Measurements from ENCODE around the gene SLC12A9. TPM values are rescaled to one million over a fixed set of nuclear protein-coding genes. Genes with fewer than 3 reads are reported as not detected.

Gene SLC12A9
- total RNA-seq, 1 experiment from 2014 or later = 23.8 TPM

GRCh38 chr7:100832281-100832633, 20.3 kb upstream of the SLC12A9 start:
- no peaks in the 10 kb centered on the region for H3K36me3 ChIP-seq (ENCODE audit: insufficient read depth, low read length, poor library complexity, severe bottlenecking)
- no peak for DNase-seq (ENCODE audit: low spot score)
- H3K4me3 ChIP-seq (ENCODE audit: low read depth, low read length, poor library complexity, severe bottlenecking) = no peak overlapping the region
- no TSS peak for BruUV-seq (replicated peaks)
- ChIA-PET CTCF (no interaction called here), POLR2A (ENCODE audit: low non-redundant PET) (interaction anchor here (0.6 kb wide), 1 partner anchor 19 kb away, joined by 3 read pairs; no protein-coding TSS in a partner anchor)
- intact Hi-C loops (cut with micrococcal nuclease; ENCODE audit: unreplicated experiment) = no loop called here
- no peak overlapping the region for H3K27ac ChIP-seq (ENCODE audit: low read depth, low read length, poor library complexity, severe bottlenecking)
- H3K27me3 ChIP-seq (replicated peaks; ENCODE audit: insufficient read depth, low read depth, low read length, poor library complexity) = no peaks in the 10 kb centered on the region
- H3K4me1 ChIP-seq (ENCODE audit: insufficient read depth, low read length, poor library complexity, severe bottlenecking) = peaks cover 17% of the 10 kb centered on the region
- TF ChIP-seq, protein P1, sequence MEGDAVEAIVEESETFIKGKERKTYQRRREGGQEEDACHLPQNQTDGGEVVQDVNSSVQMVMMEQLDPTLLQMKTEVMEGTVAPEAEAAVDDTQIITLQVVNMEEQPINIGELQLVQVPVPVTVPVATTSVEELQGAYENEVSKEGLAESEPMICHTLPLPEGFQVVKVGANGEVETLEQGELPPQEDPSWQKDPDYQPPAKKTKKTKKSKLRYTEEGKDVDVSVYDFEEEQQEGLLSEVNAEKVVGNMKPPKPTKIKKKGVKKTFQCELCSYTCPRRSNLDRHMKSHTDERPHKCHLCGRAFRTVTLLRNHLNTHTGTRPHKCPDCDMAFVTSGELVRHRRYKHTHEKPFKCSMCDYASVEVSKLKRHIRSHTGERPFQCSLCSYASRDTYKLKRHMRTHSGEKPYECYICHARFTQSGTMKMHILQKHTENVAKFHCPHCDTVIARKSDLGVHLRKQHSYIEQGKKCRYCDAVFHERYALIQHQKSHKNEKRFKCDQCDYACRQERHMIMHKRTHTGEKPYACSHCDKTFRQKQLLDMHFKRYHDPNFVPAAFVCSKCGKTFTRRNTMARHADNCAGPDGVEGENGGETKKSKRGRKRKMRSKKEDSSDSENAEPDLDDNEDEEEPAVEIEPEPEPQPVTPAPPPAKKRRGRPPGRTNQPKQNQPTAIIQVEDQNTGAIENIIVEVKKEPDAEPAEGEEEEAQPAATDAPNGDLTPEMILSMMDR (conservative IDR thresholded peaks at IDR 0.05; ENCODE audit: low read depth, low read length) = no peak
- TF ChIP-seq EZH2 (IDR thresholded peaks at IDR 0.05; ENCODE audit: borderline replicate concordance, low read depth, low read length, poor library complexity, severe bottlenecking) = no peak
- no peaks in the 10 kb centered on the region for H3K9me3 ChIP-seq (ENCODE audit: low read depth, low read length, poor library complexity, severe bottlenecking)

DNA sequence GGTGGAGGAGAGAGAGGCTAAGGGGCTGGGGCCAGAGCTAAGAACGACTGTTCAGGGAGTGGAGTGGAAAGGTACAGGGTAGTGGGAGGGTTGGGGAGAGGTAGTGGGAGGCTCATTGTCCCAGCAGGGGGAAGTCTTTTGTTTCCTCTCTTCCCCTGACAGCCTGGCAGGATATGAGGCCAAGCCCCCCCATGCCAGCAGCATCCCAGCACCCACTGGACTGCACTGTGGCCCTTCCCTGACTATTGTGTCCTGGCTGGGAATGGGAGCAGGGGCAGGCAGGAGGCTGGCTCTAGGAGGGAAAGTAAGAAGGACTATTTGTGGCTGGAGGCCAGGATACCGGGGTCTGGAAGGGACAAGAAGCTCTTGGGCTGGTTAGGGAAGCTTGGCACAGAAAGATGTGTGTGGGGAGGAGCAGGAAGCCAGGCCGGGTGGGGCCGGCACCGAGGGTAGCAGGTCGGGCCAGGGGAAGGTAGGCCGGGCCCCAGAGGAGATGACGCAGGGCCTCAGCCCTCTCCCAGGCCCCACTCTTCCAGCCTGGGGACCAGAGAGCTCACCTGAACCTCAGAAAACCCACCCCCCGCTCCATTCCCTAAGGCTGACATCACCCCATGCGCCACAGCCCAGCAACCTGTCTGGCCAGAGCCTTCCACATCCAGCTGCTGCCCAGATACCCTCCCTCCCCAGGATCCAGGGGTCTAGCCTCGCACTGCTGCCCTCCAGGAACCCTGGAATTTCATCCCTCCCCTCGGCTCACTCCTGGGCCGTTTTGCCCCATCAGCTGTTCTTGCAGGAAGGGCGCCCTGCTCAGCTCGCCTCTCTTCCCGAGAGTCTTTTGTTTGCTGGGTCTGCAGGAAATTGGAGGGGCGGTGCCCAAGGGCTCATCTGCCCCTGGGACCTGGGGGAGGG, 16.4 kb upstream of the SLC12A9 start:
- no peaks in the 10 kb centered on the region for H3K27me3 ChIP-seq (replicated peaks; ENCODE audit: insufficient read depth, low read depth, low read length, poor library complexity)
- no peaks in the 10 kb centered on the region for H3K9me3 ChIP-seq (ENCODE audit: low read depth, low read length, poor library complexity, severe bottlenecking)
- POLR2A ChIA-PET (ENCODE audit: low non-redundant PET) = no interaction called here
- TSS peak; percentile 72 for BruUV-seq (replicated peaks)
- H3K4me3 ChIP-seq (ENCODE audit: low read depth, low read length, poor library complexity, severe bottlenecking) = peak overlapping the region; percentile 44
- H3K27ac ChIP-seq (ENCODE audit: low read depth, low read length, poor library complexity, severe bottlenecking) = peak overlapping the region; percentile 97
- peak; percentile 98 for DNase-seq (ENCODE audit: low spot score)
- no peaks in the 10 kb centered on the region for H3K36me3 ChIP-seq (ENCODE audit: insufficient read depth, low read length, poor library complexity, severe bottlenecking)
- intact Hi-C loops (cut with micrococcal nuclease; ENCODE audit: unreplicated experiment) = no loop called here
- H3K4me1 ChIP-seq (ENCODE audit: insufficient read depth, low read length, poor library complexity, severe bottlenecking) = peaks cover 17% of the 10 kb centered on the region
- TF ChIP-seq, protein P1 (conservative IDR thresholded peaks at IDR 0.05; ENCODE audit: low read depth, low read length) = no peak
- no peak for TF ChIP-seq EZH2 (IDR thresholded peaks at IDR 0.05; ENCODE audit: borderline replicate concordance, low read depth, low read length, poor library complexity, severe bottlenecking)
- CTCF ChIA-PET = interaction anchor here (0.6 to 1.6 kb wide), 4 partner anchors 8 to 202 kb away, joined by 3 to 8 read pairs (median 4); partner anchors contain the start of genes EPHB4 and SLC12A9

DNA sequence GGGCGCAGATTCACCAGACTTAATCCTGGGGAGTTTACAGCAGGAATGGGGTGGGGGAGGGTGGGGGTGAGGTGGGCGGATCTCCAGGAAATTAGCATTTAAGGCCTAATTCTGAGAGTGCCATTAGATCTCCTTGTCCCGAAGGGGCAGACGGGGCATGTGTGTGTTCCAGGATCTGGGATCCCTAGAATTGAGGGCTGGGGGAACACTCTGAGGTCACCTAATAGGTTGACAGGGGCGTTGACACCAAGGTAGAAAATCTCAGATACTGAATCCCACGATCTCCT, 15.8 kb upstream of the SLC12A9 start:
- H3K4me3 ChIP-seq (ENCODE audit: low read depth, low read length, poor library complexity, severe bottlenecking) = peak overlapping the region; percentile 44
- intact Hi-C loops (cut with micrococcal nuclease; ENCODE audit: unreplicated experiment) = no loop called here
- peak overlapping the region; percentile 97 for H3K27ac ChIP-seq (ENCODE audit: low read depth, low read length, poor library complexity, severe bottlenecking)
- no peak for DNase-seq (ENCODE audit: low spot score)
- POLR2A ChIA-PET (ENCODE audit: low non-redundant PET) = no interaction called here
- BruUV-seq (replicated peaks) = no TSS peak
- no peaks in the 10 kb centered on the region for H3K9me3 ChIP-seq (ENCODE audit: low read depth, low read length, poor library complexity, severe bottlenecking)
- H3K4me1 ChIP-seq (ENCODE audit: insufficient read depth, low read length, poor library complexity, severe bottlenecking) = peaks cover 17% of the 10 kb centered on the region
- CTCF ChIA-PET = interaction anchor here (1.0 to 1.6 kb wide), 3 partner anchors 9 to 16 kb away, joined by 3 to 8 read pairs (median 3); partner anchors contain the start of genes EPHB4 and SLC12A9
- TF ChIP-seq, protein P1 (conservative IDR thresholded peaks at IDR 0.05; ENCODE audit: low read depth, low read length) = no peak
- TF ChIP-seq EZH2 (IDR thresholded peaks at IDR 0.05; ENCODE audit: borderline replicate concordance, low read depth, low read length, poor library complexity, severe bottlenecking) = no peak
- H3K27me3 ChIP-seq (replicated peaks; ENCODE audit: insufficient read depth, low read depth, low read length, poor library complexity) = no peaks in the 10 kb centered on the region
- H3K36me3 ChIP-seq (ENCODE audit: insufficient read depth, low read length, poor library complexity, severe bottlenecking) = no peaks in the 10 kb centered on the region

All from A673 (cell line).